Pancreas (tissue), 10 donors: ENCODE results near the gene SOD1. TPM values are rescaled to one million over a fixed set of nuclear protein-coding genes. Genes with fewer than 3 reads are reported as not detected.

Experiments used
- ATAC-seq, 4 donors: fragments of 200-7000 bp; cut with Tn5 transposase; one replicate each; pipeline versions ENCODE4 v1.8.0 to v1.9.1; 2020; ENCODE audit warnings: mild to moderate bottlenecking in 4 of 4, moderate library complexity in 4 of 4
- DNase-seq, 6 donors: peaks; one replicate each; pipeline ENCODE4 v3.0.0-alpha.2; 2020
- FAIRE-seq: peaks from 2 replicates; lab custom pipeline; 2012; peaks lifted over from hg19 to GRCh38; lab: Jason Lieb, UNC
- H3K27ac ChIP-seq, 4 donors: fragments of 200-600 bp; sonication (generic); 1 replicate in 3 of 4; 2 replicates in 1 of 4; pipeline versions ENCODE4 v1.5.0 to v1.8.0; 2020
- H3K27me3 ChIP-seq, 4 donors: fragments of 200-600 bp; one replicate each; pipeline ENCODE4 v1.8.0; 2021
- H3K36me3 ChIP-seq, 3 donors: fragments of 200-600 bp; sonication (generic) in 1 of 3; one replicate each; pipeline versions ENCODE4 v1.5.0 to v1.8.0; 2020 to 2021
- H3K4me1 ChIP-seq, 3 donors: fragments of 200-600 bp; one replicate each; pipeline ENCODE4 v1.8.0; 2021
- H3K4me3 ChIP-seq, 4 donors: fragments of 200-600 bp; sonication (generic) in 2 of 4; one replicate each; pipeline versions ENCODE4 v1.5.0 to v1.8.0; 2020 to 2021
- H3K9me3 ChIP-seq, 4 donors: fragments of 200-600 bp; one replicate each; pipeline ENCODE4 v1.8.0; 2021
- WGBS, 2 donors: extraction: QIAGEN DNeasy Blood & Tissue Kit; methylation state at CpG; one replicate each; pipeline ENCODE4 v1.1.7; 2013; 5-methylcytosine and 5-hydroxymethylcytosine counted together
- intact Hi-C, 3 donors: fragments of 100-400 bp; cut with DNase I; formaldehyde crosslinking; loops; one replicate each; pipeline versions ENCODE4 v1.11.1 to v1.14.2; 2022
- polyA plus RNA-seq, 2 donors: library from polyadenylated mRNA; stranded (reverse); fragments of 200-250 nt; gene quantifications; one replicate each; pipeline ENCODE4 v1.2.3, GENCODE V29; 2013
- total RNA-seq, 6 donors: library from RNA; stranded (reverse); fragmentation: NEBNext Ultra II Directional in 4 of 6; extraction: Animal tissue kit (Norgen Biotek cat#: 25700) in 4 of 6; gene quantifications; one replicate each; pipeline versions ENCODE4 v1.2.1 to v1.2.4, GENCODE V29; 2021 to 2023
- TF ChIP-seq, protein P1 (sequence below), 4 donors: fragments of 200-600 bp; sonication (generic) in 3 of 4; IDR thresholded peaks; one replicate each; pipeline versions ENCODE4 v1.5.0 to v1.8.0; 2021; ENCODE audit warnings: antibody characterized with exemption in 4 of 4
- donor health status: healthy with polysubstance abuse.
- donor health status: DM: no; HTN: no; CAD: no; lungs with moderate emphysema.
- donor health status: DM: no; HTN: no; CAD: no.
- donor health status: control.
- donor health status: control.
- donor health status: Bipolar disorder and iron deficiency.
- donor health status: DM: yes; HTN: yes; CAD: no.
- donor health status: DM: no; HTN: no; CAD: no.
- donor health status: DM: no; HTN: no; CAD: no.
- donor health status: DM: yes; HTN: yes; CAD: no.

SOD1 gene
- total and polyA plus RNA-seq, 8 donors: 35.3 to 191 (median 59.7) TPM

DNA sequence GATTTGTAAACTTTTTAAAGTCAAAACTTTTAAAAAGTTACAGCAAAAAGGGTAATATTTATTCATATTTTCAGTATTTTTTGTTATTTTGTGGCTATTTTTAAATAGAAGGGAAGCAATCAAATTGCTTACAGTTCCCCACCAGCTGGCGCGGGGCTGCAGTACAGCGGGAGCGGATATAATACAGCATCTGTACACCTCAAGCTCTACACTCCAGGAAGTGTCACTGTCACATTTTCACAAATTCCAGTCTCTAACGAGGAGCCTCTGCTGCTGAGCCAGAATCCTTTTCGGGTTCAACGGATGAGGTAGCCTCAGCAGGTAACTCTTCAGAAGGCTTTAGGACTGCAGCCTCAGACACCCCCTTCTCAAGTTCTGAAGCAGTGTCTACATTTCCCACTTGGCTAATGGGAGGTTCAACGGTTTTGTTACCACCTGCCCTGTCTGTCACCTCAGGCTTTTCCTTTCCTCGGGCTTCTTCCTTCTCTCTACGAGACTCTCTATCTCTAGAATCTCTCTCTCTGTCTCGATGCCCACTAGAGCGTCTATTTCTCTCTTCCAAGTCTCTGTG is 11.7 kb downstream of the SOD1 start:
- Histone ChIP-seq H3K4me3 (no peak overlapping the region), H3K36me3 (peaks cover 0 to 10% (median 6%) of the 10 kb centered on the region in 3 donors), H3K27ac (no peak overlapping the region), H3K27me3 (no peaks in the 10 kb centered on the region), H3K9me3 (no peaks in the 10 kb centered on the region), H3K4me1 (no peaks in the 10 kb centered on the region)
- no peak for ATAC-seq
- FAIRE-seq: no peak
- DNase-seq: no peak
- 92 to 94% methylated on average over 12 of the region's 12 CpGs for WGBS, 2 donors
- TF ChIP-seq, protein P1, sequence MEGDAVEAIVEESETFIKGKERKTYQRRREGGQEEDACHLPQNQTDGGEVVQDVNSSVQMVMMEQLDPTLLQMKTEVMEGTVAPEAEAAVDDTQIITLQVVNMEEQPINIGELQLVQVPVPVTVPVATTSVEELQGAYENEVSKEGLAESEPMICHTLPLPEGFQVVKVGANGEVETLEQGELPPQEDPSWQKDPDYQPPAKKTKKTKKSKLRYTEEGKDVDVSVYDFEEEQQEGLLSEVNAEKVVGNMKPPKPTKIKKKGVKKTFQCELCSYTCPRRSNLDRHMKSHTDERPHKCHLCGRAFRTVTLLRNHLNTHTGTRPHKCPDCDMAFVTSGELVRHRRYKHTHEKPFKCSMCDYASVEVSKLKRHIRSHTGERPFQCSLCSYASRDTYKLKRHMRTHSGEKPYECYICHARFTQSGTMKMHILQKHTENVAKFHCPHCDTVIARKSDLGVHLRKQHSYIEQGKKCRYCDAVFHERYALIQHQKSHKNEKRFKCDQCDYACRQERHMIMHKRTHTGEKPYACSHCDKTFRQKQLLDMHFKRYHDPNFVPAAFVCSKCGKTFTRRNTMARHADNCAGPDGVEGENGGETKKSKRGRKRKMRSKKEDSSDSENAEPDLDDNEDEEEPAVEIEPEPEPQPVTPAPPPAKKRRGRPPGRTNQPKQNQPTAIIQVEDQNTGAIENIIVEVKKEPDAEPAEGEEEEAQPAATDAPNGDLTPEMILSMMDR (IDR thresholded peaks at IDR 0.05): no peak
- intact Hi-C loops: no loop called here

DNA sequence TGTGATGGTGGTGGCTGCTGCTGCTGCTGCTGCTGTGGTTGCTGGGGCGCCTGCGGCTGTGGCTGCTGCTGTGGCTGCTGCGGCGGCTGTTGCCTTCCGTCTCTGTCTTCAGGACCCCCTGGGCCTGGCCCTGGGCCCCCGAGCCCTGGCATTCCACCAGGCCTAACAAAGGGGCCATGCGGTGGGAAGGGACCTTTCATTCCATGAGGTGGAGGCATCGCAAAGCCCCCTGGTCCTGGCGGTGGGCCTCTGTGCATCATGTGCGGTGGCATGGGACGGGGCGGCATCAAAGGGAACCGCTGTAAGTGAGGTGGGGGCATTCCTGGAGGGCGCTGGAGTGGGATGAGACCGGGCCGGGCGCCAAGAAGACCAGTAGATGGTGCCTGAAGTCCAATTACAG is 12.4 kb downstream of the SOD1 start:
- Histone ChIP-seq H3K36me3 (peaks cover 0 to 10% (median 6%) of the 10 kb centered on the region in 3 donors), H3K4me3 (no peak overlapping the region), H3K9me3 (no peaks in the 10 kb centered on the region), H3K27me3 (no peaks in the 10 kb centered on the region), H3K27ac (no peak overlapping the region), H3K4me1 (no peaks in the 10 kb centered on the region)
- ATAC-seq: no peak
- WGBS, 2 donors: 97 to 98% methylated on average over 17 of the region's 17 CpGs
- DNase-seq: peak in 1 of 6 donors; percentile 56
- FAIRE-seq: no peak
- intact Hi-C loops: no loop called here
- TF ChIP-seq, protein P1 (IDR thresholded peaks at IDR 0.05): no peak

DNA sequence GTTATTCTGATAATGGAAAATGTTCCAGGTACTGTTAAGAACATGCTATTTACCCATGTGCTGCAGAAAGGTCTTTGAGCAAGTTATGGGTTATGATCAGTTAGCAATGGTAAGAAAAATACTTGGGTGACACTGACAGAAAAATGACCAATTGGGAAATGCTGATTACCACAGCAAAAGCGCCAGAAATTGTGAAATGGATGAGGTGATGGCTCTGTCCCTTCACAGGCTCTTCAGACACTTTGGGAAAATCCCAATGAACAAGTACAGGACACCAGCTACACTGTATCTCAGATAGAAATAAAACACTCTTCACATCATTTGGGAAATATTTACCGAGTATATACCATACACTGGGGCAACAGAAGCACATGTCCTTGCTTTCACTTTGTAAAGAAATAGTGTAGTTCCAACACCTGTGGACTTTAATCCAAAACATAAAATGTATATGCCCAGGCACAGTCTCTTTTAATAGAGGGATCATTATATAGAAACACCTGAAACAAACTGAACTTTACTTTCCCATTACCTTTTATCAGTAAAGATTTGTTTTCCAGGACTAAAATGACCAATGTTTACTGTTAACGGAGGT is 13.9 kb downstream of the SOD1 start:
- Histone ChIP-seq H3K4me3 (no peak overlapping the region), H3K9me3 (no peaks in the 10 kb centered on the region), H3K27ac (no peak overlapping the region), H3K27me3 (no peaks in the 10 kb centered on the region), H3K4me1 (no peaks in the 10 kb centered on the region), H3K36me3 (peaks cover 0 to 5% (median 0%) of the 10 kb centered on the region in 3 donors)
- ATAC-seq (no peak), DNase-seq (no peak), FAIRE-seq (no peak)
- 51 to 63% methylated on average over 3 of the region's 3 CpGs for WGBS, 2 donors
- intact Hi-C loops: no loop called here
- TF ChIP-seq, protein P1 (IDR thresholded peaks at IDR 0.05): no peak

DNA sequence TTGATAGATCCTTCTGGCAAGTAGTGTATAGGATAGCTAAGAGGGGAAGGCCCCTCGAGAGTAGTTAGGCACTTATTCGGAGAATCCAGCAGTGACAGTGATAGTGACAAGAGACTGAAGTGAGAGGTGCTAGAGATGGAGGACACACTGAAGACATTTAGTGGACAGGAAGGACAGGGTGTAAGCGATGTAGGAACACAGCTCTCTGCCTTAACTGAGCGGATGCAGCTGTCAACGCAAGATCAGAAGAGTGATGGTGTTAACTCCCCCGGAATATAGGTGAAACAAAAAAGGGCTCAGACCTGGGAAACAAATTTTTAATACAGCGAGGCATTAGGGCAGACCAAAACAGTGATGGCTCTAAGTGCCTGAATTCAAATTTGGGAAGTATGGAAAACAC is 15.8 kb downstream of the SOD1 start:
- no peak for FAIRE-seq
- Histone ChIP-seq H3K9me3 (no peaks in the 10 kb centered on the region), H3K27ac (no peak overlapping the region), H3K4me1 (peaks cover 0 to 4% (median 0%) of the 10 kb centered on the region in 3 donors), H3K36me3 (no peaks in the 10 kb centered on the region), H3K27me3 (no peaks in the 10 kb centered on the region), H3K4me3 (no peak overlapping the region)
- no peak for ATAC-seq
- intact Hi-C loops: no loop called here
- DNase-seq: no peak
- TF ChIP-seq, protein P1 (IDR thresholded peaks at IDR 0.05): no peak
- 94 to 98% methylated on average over 7 of the region's 7 CpGs for WGBS, 2 donors

DNA sequence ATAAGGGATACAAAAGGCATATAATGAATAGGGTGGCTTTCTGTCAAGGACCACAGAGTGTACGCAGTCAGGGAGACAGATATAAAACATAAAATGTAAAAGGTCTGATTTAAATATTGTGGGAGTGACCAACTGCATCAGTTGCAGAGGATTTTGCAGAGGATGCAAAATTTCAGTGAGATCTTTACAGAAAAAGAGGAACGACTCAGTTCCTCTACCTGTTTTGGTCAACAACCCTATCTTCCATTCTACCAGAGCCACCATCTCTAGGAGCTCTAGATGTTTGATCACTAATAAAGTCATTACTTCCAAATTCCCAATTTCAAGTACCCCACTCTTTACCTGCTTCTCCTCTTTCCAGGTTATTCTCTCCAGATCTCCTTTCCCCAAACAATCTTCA is 16.5 kb downstream of the SOD1 start:
- Histone ChIP-seq H3K4me3 (no peak overlapping the region), H3K27ac (no peak overlapping the region), H3K27me3 (no peaks in the 10 kb centered on the region), H3K36me3 (no peaks in the 10 kb centered on the region), H3K9me3 (no peaks in the 10 kb centered on the region), H3K4me1 (peaks cover 0 to 4% (median 0%) of the 10 kb centered on the region in 3 donors)
- WGBS, 2 donors: 95 to 98% methylated on average over 2 of the region's 2 CpGs
- TF ChIP-seq, protein P1 (IDR thresholded peaks at IDR 0.05): no peak
- DNase-seq (no peak), ATAC-seq (no peak), FAIRE-seq (no peak)
- intact Hi-C loops: no loop called here
